H1 (cell line): Measurements from ENCODE around the gene TFAP2E. TPM values are rescaled to one million over a fixed set of nuclear protein-coding genes. Genes with fewer than 3 reads are reported as not detected.

Experiments
- CTCF ChIA-PET: fragments of 300-600 bp; sonication (Branson Sonifier 250); formaldehyde crosslinking; loops from one replicate; lab custom pipeline; 2021; ENCODE audit not compliant: partially characterized antibody; lab: Charles Lee
- POLR2A ChIA-PET: fragments of 300-600 bp; sonication (Branson Sonifier 250); formaldehyde crosslinking; loops from one replicate; lab custom pipeline; 2021; ENCODE audit warnings: inconsistent platforms; ENCODE audit not compliant: partially characterized antibody; lab: Charles Lee
- DNase-seq, 2 experiments: peaks; one replicate each; pipeline versions ENCODE4 v3.0.0 to v3.0.0-alpha.2; 2010 to 2022; ENCODE audit warnings: low spot score in 2 of 2, low read depth in 1 of 2, mixed read lengths in 1 of 2
- FAIRE-seq: peaks from 2 replicates; lab custom pipeline; 2011; peaks lifted over from hg19 to GRCh38; lab: Jason Lieb, UNC
- H2AFZ ChIP-seq: 2 replicates; pipeline ENCODE4 v1.8.1; 2012; ENCODE audit warnings: low read length, inconsistent platforms
- H2AK5ac ChIP-seq: 2 replicates; pipeline ENCODE4 v1.6.1; 2013; ENCODE audit warnings: low read depth, low read length
- H2BK120ac ChIP-seq: replicated peaks from 2 replicates; pipeline ENCODE3; 2013; ENCODE audit warnings: low read depth, low read length, inconsistent platforms
- H2BK12ac ChIP-seq: 2 replicates; pipeline ENCODE4 v1.6.1; 2013; ENCODE audit warnings: low read depth, low read length
- H2BK15ac ChIP-seq: 2 replicates; pipeline ENCODE4 v1.6.1; 2013; ENCODE audit warnings: low read length
- H2BK20ac ChIP-seq: 2 replicates; pipeline ENCODE4 v1.6.1; 2013; ENCODE audit warnings: low read length
- H2BK5ac ChIP-seq: 2 replicates; pipeline ENCODE4 v1.6.1; 2013; ENCODE audit warnings: low read depth, low read length
- H3K14ac ChIP-seq: 2 replicates; pipeline ENCODE4 v1.6.1; 2013; ENCODE audit warnings: inconsistent platforms; ENCODE audit not compliant: insufficient read length
- H3K18ac ChIP-seq: 2 replicates; pipeline ENCODE4 v1.6.1; 2013; ENCODE audit warnings: low read length; ENCODE audit errors: extremely low read depth
- H3K23ac ChIP-seq: 2 replicates; pipeline ENCODE4 v1.6.1; 2013; ENCODE audit warnings: inconsistent platforms; ENCODE audit not compliant: insufficient read length
- H3K23me2 ChIP-seq: 2 replicates; pipeline ENCODE4 v1.6.1; 2013; ENCODE audit warnings: low read depth, low read length
- H3K27ac ChIP-seq: 2 replicates; pipeline ENCODE4 v1.6.1; 2011; ENCODE audit warnings: low read depth, low read length, inconsistent platforms
- H3K27me3 ChIP-seq, 4 experiments: replicated peaks in 1 of 4; 1 replicate in 1 of 4; 2 replicates in 3 of 4; pipeline versions ENCODE4 v1.6.1 to v1.8.1; 2011 to 2013; ENCODE audit warnings: low read length in 3 of 4, mild to moderate bottlenecking in 3 of 4, inconsistent platforms in 2 of 4, mixed read lengths in 2 of 4, moderate library complexity in 1 of 4; ENCODE audit not compliant: control insufficient read depth in 3 of 4, insufficient read depth in 3 of 4; ENCODE audit errors: extremely low read depth in 1 of 4
- H3K36me3 ChIP-seq, 4 experiments: 2 replicates each; pipeline versions ENCODE4 v1.6.1 to v1.8.1; 2011 to 2013; ENCODE audit warnings: mild to moderate bottlenecking in 4 of 4, low read length in 3 of 4, moderate library complexity in 2 of 4, control low read depth in 1 of 4, inconsistent platforms in 1 of 4; ENCODE audit not compliant: insufficient read depth in 4 of 4, control insufficient read depth in 2 of 4
- H3K4ac ChIP-seq: replicated peaks from 2 replicates; pipeline ENCODE3; 2013; ENCODE audit warnings: low read length, low read depth, mixed read lengths, inconsistent platforms; ENCODE audit not compliant: insufficient read length
- H3K4me1 ChIP-seq, 4 experiments: replicated peaks in 1 of 4; 1 replicate in 1 of 4; 2 replicates in 3 of 4; pipeline versions ENCODE4 v1.6.1 to v1.8.1; 2011 to 2013; ENCODE audit warnings: low read length in 3 of 4, inconsistent platforms in 2 of 4, mixed read lengths in 1 of 4; ENCODE audit not compliant: insufficient read depth in 4 of 4, control insufficient read depth in 3 of 4
- H3K4me2 ChIP-seq, 2 experiments: 2 replicates each; pipeline versions ENCODE4 v1.6.1 to v1.8.1; 2011 to 2013; ENCODE audit warnings: low read depth in 2 of 2, low read length in 2 of 2, control low read depth in 1 of 2, inconsistent platforms in 1 of 2, mild to moderate bottlenecking in 1 of 2; ENCODE audit not compliant: insufficient read depth in 1 of 2
- H3K4me3 ChIP-seq, 4 experiments: fragments of 200-600, 300-600 bp in 1 of 4; sonication (generic), shearing (Covaris generic), sonication (Bioruptor Twin) in 1 of 4; 2 replicates each; pipeline versions ENCODE4 v1.5.1 to v1.8.1; 2011 to 2016; ENCODE audit warnings: low read length in 4 of 4, low read depth in 3 of 4, control low read depth in 2 of 4, inconsistent platforms in 2 of 4, mild to moderate bottlenecking in 2 of 4, mixed read lengths in 1 of 4, moderate library complexity in 1 of 4; ENCODE audit not compliant: insufficient read depth in 2 of 4; ENCODE audit errors: extremely low read depth in 1 of 4
- H3K56ac ChIP-seq: replicated peaks from 2 replicates; pipeline ENCODE3; 2013; ENCODE audit warnings: low read depth, mild to moderate bottlenecking, mixed read lengths, low read length, inconsistent platforms; ENCODE audit not compliant: insufficient read length
- H3K79me1 ChIP-seq: 2 replicates; pipeline ENCODE4 v1.6.1; 2013; ENCODE audit warnings: low read depth, low read length, control low read depth
- H3K79me2 ChIP-seq, 2 experiments: 2 replicates each; pipeline versions ENCODE4 v1.6.1 to v1.8.1; 2012 to 2013; ENCODE audit warnings: low read length in 2 of 2, mild to moderate bottlenecking in 2 of 2, inconsistent platforms in 1 of 2; ENCODE audit not compliant: insufficient read depth in 2 of 2, control insufficient read depth in 1 of 2
- H3K9ac ChIP-seq, 4 experiments: replicated peaks in 1 of 4; 1 replicate in 1 of 4; 2 replicates in 3 of 4; pipeline versions ENCODE4 v1.6.1 to v1.8.1; 2011 to 2013; ENCODE audit warnings: low read depth in 3 of 4, low read length in 3 of 4, control low read depth in 2 of 4, mild to moderate bottlenecking in 2 of 4, moderate library complexity in 2 of 4, inconsistent platforms in 1 of 4; ENCODE audit errors: extremely low read depth in 1 of 4
- H3K9me3 ChIP-seq, 2 experiments: 2 replicates each; pipeline versions ENCODE4 v1.6.1 to v1.8.1; 2012 to 2013; ENCODE audit warnings: mild to moderate bottlenecking in 2 of 2, moderate library complexity in 2 of 2, control low read depth in 1 of 2, inconsistent platforms in 1 of 2, low read depth in 1 of 2, low read length in 1 of 2, mixed read lengths in 1 of 2; ENCODE audit not compliant: insufficient read depth in 2 of 2
- H4K20me1 ChIP-seq, 2 experiments: replicated peaks in 1 of 2; 2 replicates each; pipeline versions ENCODE3 to v1.8.1; 2011 to 2013; ENCODE audit warnings: inconsistent platforms in 2 of 2, low read length in 2 of 2, mild to moderate bottlenecking in 1 of 2; ENCODE audit not compliant: insufficient read depth in 2 of 2, control insufficient read depth in 1 of 2
- H4K5ac ChIP-seq: 2 replicates; pipeline ENCODE4 v1.6.1; 2013; ENCODE audit warnings: low read length, low read depth, mixed read lengths, inconsistent platforms; ENCODE audit not compliant: insufficient read length
- H4K8ac ChIP-seq: 2 replicates; pipeline ENCODE4 v1.8.0; 2013; ENCODE audit warnings: mild to moderate bottlenecking, moderate library complexity, low read length, inconsistent platforms; ENCODE audit not compliant: insufficient read depth; ENCODE audit errors: extremely low read depth
- H4K91ac ChIP-seq: replicated peaks from 2 replicates; pipeline ENCODE3; 2013; ENCODE audit warnings: low read length, mixed read lengths, inconsistent platforms; ENCODE audit not compliant: insufficient read length
- CTBP2 ChIP-seq: IDR thresholded peaks from 2 replicates; pipeline ENCODE4 v1.7.0; 2011; ENCODE audit warnings: borderline replicate concordance, mild to moderate bottlenecking, moderate library complexity, mixed read lengths, low read length; ENCODE audit not compliant: insufficient read depth, insufficient read length
- HDAC2 ChIP-seq, 2 experiments: fragments of 300-600 bp in 1 of 2; sonication (generic) in 1 of 2; IDR thresholded peaks; 2 replicates each; pipeline ENCODE4 v1.6.1; 2011 to 2012; ENCODE audit warnings: low read depth in 2 of 2, low read length in 2 of 2, mild to moderate bottlenecking in 2 of 2, moderate library complexity in 2 of 2, borderline replicate concordance in 1 of 2, inconsistent platforms in 1 of 2
- WGBS, 2 experiments: shearing (Covaris generic) in 1 of 2; methylation state at CpG; one replicate each; pipeline versions ENCODE4 v1.1.6 to v1.1.7; 2013 to 2015; ENCODE audit warnings: low lambda C conversion rate in 2 of 2, mixed read lengths in 2 of 2, inconsistent platforms in 1 of 2, low coverage in 1 of 2, missing lambda C conversion rate in 1 of 2; ENCODE audit not compliant: insufficient replicate concordance in 2 of 2, insufficient coverage in 1 of 2, insufficient read length in 1 of 2; ENCODE audit errors: extremely low coverage in 1 of 2, missing lambda C conversion rate in 1 of 2; 5-methylcytosine and 5-hydroxymethylcytosine counted together
- polyA plus RNA-seq, 7 experiments: library from polyadenylated mRNA; depleted of rRNA in 3 of 7; stranded (reverse) in 5 of 7; unstranded in 2 of 7; fragments of >200 nt in 5 of 7; fragments of 200-250 nt in 2 of 7; gene quantifications; 1 replicate in 5 of 7; 2 replicates in 1 of 7; 4 replicates in 1 of 7; pipeline versions ENCODE4 v1.2.1 to v1.2.3, GENCODE V29; 2011 to 2013; ENCODE audit warnings: missing spikeins in 2 of 7, mixed read lengths in 2 of 7
- total RNA-seq: library from RNA; stranded (reverse); fragmentation: NEBNext Ultra II Directional; extraction: Animal tissue kit (Norgen Biotek cat#: 25700); gene quantifications from 2 replicates; pipeline ENCODE4 v1.2.1, GENCODE V29; 2021

The TFAP2E gene
- total and polyA plus RNA-seq, 2 of the 8 experiments (the other 6 are each of a cell fraction or from before 2014, with no cell fraction given): 0.24 to 0.50 TPM

DNA sequence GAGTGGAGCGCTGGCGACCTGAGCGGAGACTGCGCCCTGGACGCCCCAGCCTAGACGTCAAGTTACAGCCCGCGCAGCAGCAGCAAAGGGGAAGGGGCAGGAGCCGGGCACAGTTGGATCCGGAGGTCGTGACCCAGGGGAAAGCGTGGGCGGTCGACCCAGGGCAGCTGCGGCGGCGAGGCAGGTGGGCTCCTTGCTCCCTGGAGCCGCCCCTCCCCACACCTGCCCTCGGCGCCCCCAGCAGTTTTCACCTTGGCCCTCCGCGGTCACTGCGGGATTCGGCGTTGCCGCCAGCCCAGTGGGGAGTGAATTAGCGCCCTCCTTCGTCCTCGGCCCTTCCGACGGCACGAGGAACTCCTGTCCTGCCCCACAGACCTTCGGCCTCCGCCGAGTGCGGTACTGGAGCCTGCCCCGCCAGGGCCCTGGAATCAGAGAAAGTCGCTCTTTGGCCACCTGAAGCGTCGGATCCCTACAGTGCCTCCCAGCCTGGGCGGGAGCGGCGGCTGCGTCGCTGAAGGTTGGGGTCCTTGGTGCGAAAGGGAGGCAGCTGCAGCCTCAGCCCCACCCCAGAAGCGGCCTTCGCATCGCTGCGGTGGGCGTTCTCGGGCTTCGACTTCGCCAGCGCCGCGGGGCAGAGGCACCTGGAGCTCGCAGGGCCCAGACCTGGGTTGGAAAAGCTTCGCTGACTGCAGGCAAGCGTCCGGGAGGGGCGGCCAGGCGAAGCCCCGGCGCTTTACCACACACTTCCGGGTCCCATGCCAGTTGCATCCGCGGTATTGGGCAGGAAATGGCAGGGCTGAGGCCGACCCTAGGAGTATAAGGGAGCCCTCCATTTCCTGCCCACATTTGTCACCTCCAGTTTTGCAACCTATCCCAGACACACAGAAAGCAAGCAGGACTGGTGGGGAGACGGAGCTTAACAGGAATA, 4.2 kb downstream of the TFAP2E start:
- ChIA-PET CTCF (interaction anchor here (0.6 to 8.5 kb wide), 9 partner anchors 11 to 235 kb away, joined by 3 to 81 read pairs (median 4); partner anchors contain the start of gene C1orf216), POLR2A (interaction anchor here (0.6 to 1.7 kb wide), 8 partner anchors 9 to 201 kb away, joined by 3 to 6 read pairs (median 4); partner anchors contain the start of gene CLSPN)
- Histone ChIP-seq H3K18ac (peak overlapping the region; percentile 57), H3K4me3 (peak overlapping the region; percentile 30 to 58 (median 46)), H3K79me1 (no peaks in the 10 kb centered on the region), H3K23me2 (peaks cover 25% of the 10 kb centered on the region), H3K56ac (no peak overlapping the region), H3K79me2 (no peaks in the 10 kb centered on the region), H2BK12ac (peak overlapping the region; percentile 80; the same call in 1 of the 2 replicates), H3K36me3 (peaks cover 0 to 11% (median 0%) of the 10 kb centered on the region in 4 experiments; a peak in 1 of 8 replicates), H3K4ac (no peak overlapping the region), H3K14ac (no peak overlapping the region), H3K4me2 (peak overlapping the region; percentile 83 to 88), H3K4me1 (peaks cover 7 to 20% (median 15%) of the 10 kb centered on the region in 4 experiments), H2BK120ac (no peak overlapping the region), H3K27ac (no peak overlapping the region), H2BK15ac (peak overlapping the region; percentile 72; the same call in 1 of the 2 replicates), H4K8ac (peak overlapping the region; percentile 39; the same call in 1 of the 2 replicates), H2AK5ac (no peak overlapping the region), H3K9ac (no peak overlapping the region), H3K9me3 (no peaks in the 10 kb centered on the region), H2AFZ (no peak overlapping the region), H4K91ac (no peak overlapping the region), H4K5ac (no peak overlapping the region), H2BK20ac (no peak overlapping the region), H2BK5ac (peak overlapping the region; percentile 44; the same call in 1 of the 2 replicates), H3K27me3 (peaks cover 60 to 69% (median 67%) of the 10 kb centered on the region in 4 experiments), H3K23ac (no peak overlapping the region), H4K20me1 (peaks cover 0 to 18% of the 10 kb centered on the region in 2 experiments)
- peak; percentile 13 for FAIRE-seq
- 2% methylated on average over 69 of the region's 70 CpGs; no CpG with 5 or more reads in 1 of the 2 experiments for WGBS, 2 experiments
- peak in 1 of 2 experiments; percentile 79 for DNase-seq
- peak; percentile 38 for TF ChIP-seq CTBP2
- TF ChIP-seq HDAC2 (IDR thresholded peaks at IDR 0.05; ENCODE audit: borderline replicate concordance in 1 of 2, low read depth in 2 of 2, low read length in 2 of 2): peak in 1 of 2 experiments; percentile 54; a peak in 1 of 4 replicates
